Vagina (tissue), 2 donors: ENCODE data around the gene ZNF264.
"Not testable (repeated sequence)": the region's sequence is repeated elsewhere in the genome, so short reads cannot be mapped to it uniquely, and the experiment has no call there.

Experiments used
- CTCF ChIP-seq, 3 experiments: fragments of 450-650 bp in 2 of 3; fragments of 200-600 bp in 1 of 3; sonication (generic) in 1 of 3; IDR thresholded peaks; one replicate each; pipeline ENCODE4 v1.5.1; 2017 to 2019; ENCODE audit warnings: antibody characterized with exemption in 3 of 3, mild to moderate bottlenecking in 2 of 3, moderate library complexity in 2 of 3
- POLR2AphosphoS5 ChIP-seq, 2 donors: sonication (generic); formaldehyde crosslinking; IDR thresholded peaks; one replicate each; pipeline ENCODE4 v1.9.0; 2017; ENCODE audit warnings: antibody characterized with exemption in 2 of 2, mild to moderate bottlenecking in 2 of 2, low read depth in 1 of 2; ENCODE audit not compliant: insufficient read depth in 1 of 2

GRCh38 chr19:57253767-57254166 lies 62.5 kb downstream of the ZNF264 start:
- not testable (repeated sequence) for TF ChIP-seq CTCF (IDR thresholded peaks at IDR 0.05); POLR2AphosphoS5 (IDR thresholded peaks at IDR 0.05; ENCODE audit: insufficient read depth in 1 of 2, low read depth in 1 of 2)
